Smooth muscle cell (in vitro differentiated cells): ENCODE measurements around the gene KRTAP20-4. TPM values are rescaled to one million over a fixed set of nuclear protein-coding genes. Genes with fewer than 3 reads are reported as not detected.

ENCODE experiments used
- DNase-seq: peaks from one replicate; lab custom pipeline; 2025; ENCODE audit not compliant: unreplicated experiment; lab: John Stamatoyannopoulos, UW
- H2AFZ ChIP-seq: fragments of 200-600 bp; sonication (generic); 2 replicates; pipeline ENCODE4 v1.6.0; 2016; ENCODE audit warnings: antibody characterized with exemption, low read depth, mild to moderate bottlenecking
- H3F3A ChIP-seq: fragments of 200-600 bp; sonication (generic); 2 replicates; pipeline ENCODE4 v1.6.0; 2017; ENCODE audit warnings: antibody characterized with exemption, low read depth
- H3K27ac ChIP-seq: fragments of 200-600 bp; sonication (generic); 2 replicates; pipeline ENCODE4 v1.5.1; 2016; ENCODE audit warnings: low read depth, mild to moderate bottlenecking
- H3K27me3 ChIP-seq: fragments of 200-600 bp; sonication (generic); 2 replicates; pipeline ENCODE4 v1.6.1; 2016; ENCODE audit warnings: low read depth, mild to moderate bottlenecking
- H3K36me3 ChIP-seq: fragments of 200-600 bp; sonication (generic); 2 replicates; pipeline ENCODE4 v1.5.1; 2016; ENCODE audit warnings: low read depth
- H3K4me1 ChIP-seq: fragments of 200-600 bp; sonication (generic); 2 replicates; pipeline ENCODE4 v1.5.1; 2016; ENCODE audit warnings: low read depth
- H3K4me2 ChIP-seq: fragments of 200-600 bp; sonication (generic); 2 replicates; pipeline ENCODE4 v1.6.0; 2016; ENCODE audit warnings: mild to moderate bottlenecking
- H3K4me3 ChIP-seq: fragments of 200-600 bp; sonication (generic); 2 replicates; pipeline ENCODE4 v1.5.1; 2016; ENCODE audit warnings: mild to moderate bottlenecking
- H3K79me2 ChIP-seq: fragments of 200-600 bp; sonication (generic); 2 replicates; pipeline ENCODE4 v1.6.0; 2016; ENCODE audit warnings: low read depth, mild to moderate bottlenecking
- H3K9ac ChIP-seq: fragments of 200-600 bp; sonication (generic); 2 replicates; pipeline ENCODE4 v1.6.0; 2016; ENCODE audit warnings: low read depth
- H3K9me3 ChIP-seq: fragments of 200-600 bp; sonication (generic); replicated peaks from 2 replicates; pipeline ENCODE4 v1.5.1; 2016; ENCODE audit warnings: low read depth
- H4K20me1 ChIP-seq: fragments of 200-600 bp; sonication (generic); 2 replicates; pipeline ENCODE4 v1.6.0; 2016; ENCODE audit warnings: low read depth
- CTCF ChIP-seq: fragments of 200-600 bp; sonication (generic); IDR thresholded peaks from 2 replicates; pipeline ENCODE4 v1.5.1; 2017; ENCODE audit warnings: borderline replicate concordance, mild to moderate bottlenecking, antibody characterized with exemption; ENCODE audit not compliant: insufficient read depth, poor library complexity, severe bottlenecking
- WGBS: methylation state at CpG from one replicate; pipeline ENCODE4 v1.1.7; 2016; ENCODE audit warnings: low lambda C conversion rate; 5-methylcytosine and 5-hydroxymethylcytosine counted together
- polyA plus RNA-seq: library from polyadenylated mRNA; unstranded; fragments of >200 nt; fragmentation: Nextera tagmentation; extraction: Ambion mirVana; gene quantifications from 2 replicates; pipeline ENCODE4 v1.2.1, GENCODE V29; 2016
- total RNA-seq: library from RNA; depleted of rRNA; stranded (reverse); fragments of >200 nt; gene quantifications from 2 replicates; pipeline ENCODE4 v1.2.3, GENCODE V29; 2014

Gene KRTAP20-4
- total RNA-seq = not detected in 2 replicates
- not detected in 2 replicates for polyA plus RNA-seq

- no peak for TF ChIP-seq CTCF
- Histone ChIP-seq H2AFZ (no peak within 1 kb of the TSS), H3K79me2 (no peaks in the 10 kb centered on the region), H3K4me1 (no peaks in the 10 kb centered on the region), H3F3A (no peaks in the 10 kb centered on the region), H3K4me3 (no peak within 1 kb of the TSS), H4K20me1 (no peaks in the 10 kb centered on the region), H3K27me3 (no peaks in the 10 kb centered on the region), H3K36me3 (no peaks in the 10 kb centered on the region), H3K27ac (no peak within 1 kb of the TSS), H3K9ac (no peak within 1 kb of the TSS), H3K9me3 (no peaks in the 10 kb centered on the region), H3K4me2 (no peak within 1 kb of the TSS)
- 83% methylated on average over 3 of the region's 3 CpGs for WGBS
- no peak for DNase-seq
These were observed at the start of gene KRTAP20-4 for GRCh38 chr21:30620522-30620921. Gene KRTAP20-4 (plus strand): TSS chr21:30620627.

GRCh38 chr21:30577766-30578165 is 42.7 kb upstream of the KRTAP20-4 start:
- Histone ChIP-seq H3K4me3 (no peak overlapping the region), H2AFZ (no peak overlapping the region), H3K4me1 (no peaks in the 10 kb centered on the region), H3K9ac (no peak overlapping the region), H3K4me2 (no peak overlapping the region), H3K79me2 (no peaks in the 10 kb centered on the region), H4K20me1 (no peaks in the 10 kb centered on the region), H3K9me3 (no peaks in the 10 kb centered on the region), H3F3A (no peaks in the 10 kb centered on the region), H3K27ac (no peak overlapping the region), H3K36me3 (no peaks in the 10 kb centered on the region), H3K27me3 (no peaks in the 10 kb centered on the region)
- DNase-seq = no peak
- no peak for TF ChIP-seq CTCF

GRCh38 chr21:30579346-30579745 is 41.1 kb upstream of the KRTAP20-4 start:
- Histone ChIP-seq H4K20me1 (no peaks in the 10 kb centered on the region), H3K27ac (no peak overlapping the region), H3K4me2 (no peak overlapping the region), H3K36me3 (no peaks in the 10 kb centered on the region), H3K4me1 (no peaks in the 10 kb centered on the region), H3K4me3 (no peak overlapping the region), H3K79me2 (no peaks in the 10 kb centered on the region), H3K27me3 (no peaks in the 10 kb centered on the region), H3K9ac (no peak overlapping the region), H2AFZ (no peak overlapping the region), H3K9me3 (no peaks in the 10 kb centered on the region), H3F3A (no peaks in the 10 kb centered on the region)
- no peak for DNase-seq
- WGBS = 60% methylated on average over 1 of the region's 1 CpG
- TF ChIP-seq CTCF = no peak

- no peak for DNase-seq
- Histone ChIP-seq H3K27me3 (no peaks in the 10 kb centered on the region), H3K4me3 (no peak overlapping the region), H2AFZ (no peak overlapping the region), H3F3A (no peaks in the 10 kb centered on the region), H3K9me3 (no peaks in the 10 kb centered on the region), H3K4me1 (no peaks in the 10 kb centered on the region), H3K36me3 (no peaks in the 10 kb centered on the region), H4K20me1 (no peaks in the 10 kb centered on the region), H3K27ac (no peak overlapping the region), H3K9ac (no peak overlapping the region), H3K79me2 (no peaks in the 10 kb centered on the region), H3K4me2 (no peak overlapping the region)
- WGBS = 75% methylated on average over 3 of the region's 3 CpGs
- TF ChIP-seq CTCF = no peak
These were observed 40.3 kb upstream of the KRTAP20-4 start for GRCh38 chr21:30580132-30580531.
